HG02840 (cell line): Measurements from ENCODE around the gene AGO3.

Source experiments
- ATAC-seq: cut with Tn5 transposase; IDR thresholded peaks from one replicate; pipeline ENCODE4 v1.9.1; 2021; ENCODE audit warnings: mild to moderate bottlenecking, moderate library complexity, moderate number of reproducible peaks; ENCODE audit not compliant: unreplicated experiment, low FRiP score

AGO3 gene

GRCh38 chr1:36080801-36081200, 149.9 kb downstream of the AGO3 start:
- no peak for ATAC-seq

- no peak for ATAC-seq
Measured at GRCh38 chr1:36081926-36082485, 151.1 kb downstream of the AGO3 start.

GRCh38 chr1:36083219-36083618, 152.3 kb downstream of the AGO3 start:
- no peak for ATAC-seq

GRCh38 chr1:36083635-36084496, 153.0 kb downstream of the AGO3 start, which contains the start of gene TEKT2:
Gene TEKT2, plus strand, starts transcription at chr1:36084094. Its CDS starts 828 bp downstream, at chr1:36084922.
- no peak for ATAC-seq

- ATAC-seq = no peak
Measured at GRCh38 chr1:36084497-36085115, 153.7 kb downstream of the AGO3 start.

- no peak for ATAC-seq
Measured at GRCh38 chr1:36085126-36085525, 154.2 kb downstream of the AGO3 start.

- no peak for ATAC-seq
Measured at GRCh38 chr1:36085686-36086526, 155.0 kb downstream of the AGO3 start.

- no peak for ATAC-seq
Measured at GRCh38 chr1:36086529-36087232, 155.8 kb downstream of the AGO3 start.

- ATAC-seq = no peak
Measured at GRCh38 chr1:36087233-36088123, 156.6 kb downstream of the AGO3 start.

GRCh38 chr1:36088265-36088576, 157.3 kb downstream of the AGO3 start:
- ATAC-seq = no peak

- ATAC-seq = peak; percentile 77
Measured at GRCh38 chr1:36088577-36089392, 157.9 kb downstream of the AGO3 start, which contains the start of gene ADPRS. Gene ADPRS, plus strand, starts transcription at chr1:36088892. Its CDS starts 13 bp downstream, at chr1:36088905.

GRCh38 chr1:36089393-36090121, 158.7 kb downstream of the AGO3 start:
- ATAC-seq = no peak

GRCh38 chr1:36091141-36091540, 160.2 kb downstream of the AGO3 start:
- ATAC-seq = no peak

- ATAC-seq = no peak
Measured at GRCh38 chr1:36091698-36092097, 160.8 kb downstream of the AGO3 start.

- ATAC-seq = no peak
Measured at GRCh38 chr1:36092166-36092797, 161.4 kb downstream of the AGO3 start.

GRCh38 chr1:36092798-36093185, 161.9 kb downstream of the AGO3 start:
- no peak for ATAC-seq

GRCh38 chr1:36093226-36093625, 162.3 kb downstream of the AGO3 start:
- ATAC-seq = no peak
